ENCODE measurements around the gene TGM1. TPM values are rescaled to one million over a fixed set of nuclear protein-coding genes. Genes with fewer than 3 reads are reported as not detected.
A peak's percentile ranks its signal among the peaks of the same experiment; 100 is the strongest.

The TGM1 gene
- total RNA-seq, 1 donor from 2014 or later: 4.9 TPM

DNA sequence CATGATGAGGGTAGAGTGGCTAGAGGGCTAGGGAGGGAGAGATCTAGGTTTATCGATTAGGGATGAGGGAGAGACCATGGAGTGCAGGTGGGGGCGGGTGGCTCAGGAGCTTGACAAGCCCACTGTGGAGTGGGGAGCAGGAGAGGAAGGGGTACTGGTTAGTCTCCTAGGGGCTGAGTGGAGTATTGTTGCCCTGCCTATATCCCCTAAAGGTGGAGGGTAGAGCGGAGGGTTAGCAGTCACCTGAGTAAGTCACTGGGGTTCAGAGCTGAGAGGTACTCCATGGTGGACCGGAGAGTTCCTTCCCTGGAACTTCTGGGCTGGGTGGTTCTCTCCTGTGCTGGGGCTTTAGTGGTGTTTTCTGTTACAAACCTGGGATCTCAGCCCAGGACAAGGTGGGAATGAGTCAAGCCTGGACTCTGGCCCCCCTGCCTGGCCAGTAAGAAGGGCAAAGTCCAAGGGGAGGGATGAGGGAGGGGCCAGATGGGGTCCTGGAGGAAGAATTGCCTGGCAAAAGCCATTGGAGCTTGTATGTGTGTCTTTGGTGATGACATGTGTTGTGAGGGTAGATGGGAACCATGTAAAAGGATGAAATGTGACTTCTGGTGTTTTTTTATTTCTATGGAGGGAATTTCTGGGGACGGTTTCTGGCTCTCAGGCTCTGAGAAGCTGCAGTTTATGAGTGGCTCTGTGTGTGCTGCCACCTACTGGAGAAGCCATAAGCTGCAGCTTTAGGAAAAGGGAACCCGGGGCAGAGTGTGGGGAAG is 44.8 kb upstream of the TGM1 start, which contains the start of gene CIDEB:
TSS of gene CIDEB (minus strand) at position 403 of the 767 bp plus-strand sequence. CDS start at position 284, 119 bp downstream.
- Mint-ChIP-seq H3K4me3 (no peak within 1 kb of the TSS), H3K9me3 (no peaks in the 10 kb centered on the region), H3K4me1 (peaks cover 5% of the 10 kb centered on the region), H3K36me3 (peaks cover 16% of the 10 kb centered on the region), H3K27me3 (ENCODE audit: insufficient read depth, low read depth) (peaks cover 10% of the 10 kb centered on the region), H3K27ac (no peak within 1 kb of the TSS)
- Histone ChIP-seq H4K20me1 (ENCODE audit: low read depth) (no peaks in the 10 kb centered on the region), H3K27ac (no peak within 1 kb of the TSS), H3K79me2 (ENCODE audit: low read depth) (no peaks in the 10 kb centered on the region), H3K9me3 (ENCODE audit: low read depth) (no peaks in the 10 kb centered on the region), H3K36me3 (no peaks in the 10 kb centered on the region), H3K4me3 (no peak within 1 kb of the TSS), H2AFZ (replicated peaks) (no peak within 1 kb of the TSS), H3K4me1 (no peaks in the 10 kb centered on the region), H3K9ac (no peak within 1 kb of the TSS), H3F3A (ENCODE audit: low read depth) (no peaks in the 10 kb centered on the region), H3K27me3 (no peaks in the 10 kb centered on the region), H3K4me2 (no peak within 1 kb of the TSS)
- peak; percentile 66 for DNase-seq (ENCODE audit: low spot score)
- TF ChIP-seq EZH2 (IDR thresholded peaks at IDR 0.05): no peak
- TF ChIP-seq, protein P1, sequence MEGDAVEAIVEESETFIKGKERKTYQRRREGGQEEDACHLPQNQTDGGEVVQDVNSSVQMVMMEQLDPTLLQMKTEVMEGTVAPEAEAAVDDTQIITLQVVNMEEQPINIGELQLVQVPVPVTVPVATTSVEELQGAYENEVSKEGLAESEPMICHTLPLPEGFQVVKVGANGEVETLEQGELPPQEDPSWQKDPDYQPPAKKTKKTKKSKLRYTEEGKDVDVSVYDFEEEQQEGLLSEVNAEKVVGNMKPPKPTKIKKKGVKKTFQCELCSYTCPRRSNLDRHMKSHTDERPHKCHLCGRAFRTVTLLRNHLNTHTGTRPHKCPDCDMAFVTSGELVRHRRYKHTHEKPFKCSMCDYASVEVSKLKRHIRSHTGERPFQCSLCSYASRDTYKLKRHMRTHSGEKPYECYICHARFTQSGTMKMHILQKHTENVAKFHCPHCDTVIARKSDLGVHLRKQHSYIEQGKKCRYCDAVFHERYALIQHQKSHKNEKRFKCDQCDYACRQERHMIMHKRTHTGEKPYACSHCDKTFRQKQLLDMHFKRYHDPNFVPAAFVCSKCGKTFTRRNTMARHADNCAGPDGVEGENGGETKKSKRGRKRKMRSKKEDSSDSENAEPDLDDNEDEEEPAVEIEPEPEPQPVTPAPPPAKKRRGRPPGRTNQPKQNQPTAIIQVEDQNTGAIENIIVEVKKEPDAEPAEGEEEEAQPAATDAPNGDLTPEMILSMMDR (IDR thresholded peaks at IDR 0.05): peak; percentile 92

DNA sequence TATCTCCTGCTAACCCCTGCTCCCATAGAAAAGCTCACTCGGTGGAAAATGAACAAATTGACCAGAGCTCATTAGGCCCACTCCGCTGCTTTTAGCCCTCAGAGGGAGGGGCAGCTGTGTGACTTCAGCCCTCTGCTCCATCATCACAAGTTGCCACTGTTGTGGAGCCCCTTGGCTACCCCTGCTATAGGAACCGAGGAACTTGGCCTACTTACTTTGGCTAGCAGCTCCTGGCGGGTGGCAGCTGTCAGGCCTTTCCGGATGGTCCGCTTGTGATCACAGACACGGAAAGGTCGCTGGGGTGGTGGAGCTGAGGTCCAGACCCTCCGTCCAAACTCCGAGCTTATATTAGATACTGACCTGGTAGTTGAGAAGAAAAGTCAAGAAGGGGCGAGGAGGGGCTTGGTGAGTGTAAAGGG is 44.2 kb upstream of the TGM1 start:
- Mint-ChIP-seq H3K9me3 (no peaks in the 10 kb centered on the region), H3K4me3 (no peak overlapping the region)
- no peak overlapping the region for H3K4me3 ChIP-seq

DNA sequence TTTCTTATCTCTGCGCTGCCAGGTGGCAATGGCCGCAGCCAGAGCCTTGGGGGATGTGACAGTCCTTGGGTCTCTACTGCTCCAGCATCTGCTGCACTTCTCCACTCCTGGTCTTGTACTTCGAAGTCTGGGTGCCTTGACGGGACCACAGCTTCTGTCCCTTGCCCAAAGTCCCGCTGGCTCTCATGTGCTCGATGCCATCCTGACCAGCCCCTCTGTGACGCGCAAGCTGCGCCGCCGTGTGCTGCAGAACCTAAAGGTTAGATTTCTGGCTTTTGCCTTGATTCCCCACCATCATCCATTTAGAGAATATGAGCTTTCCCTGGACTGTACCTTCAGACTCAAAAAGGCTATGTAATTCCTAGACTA is 41.0 kb upstream of the TGM1 start:
- DNase-seq (ENCODE audit: low spot score): no peak
- Mint-ChIP-seq H3K27me3 (ENCODE audit: insufficient read depth, low read depth) (peaks cover 11% of the 10 kb centered on the region), H3K9me3 (no peaks in the 10 kb centered on the region), H3K4me1 (peaks cover 20% of the 10 kb centered on the region), H3K27ac (no peak overlapping the region), H3K36me3 (peaks cover 22% of the 10 kb centered on the region), H3K4me3 (no peak overlapping the region)
- H2AFZ ChIP-seq (replicated peaks): no peak overlapping the region
- H3K4me3 ChIP-seq: no peak overlapping the region
- peaks cover 4% of the 10 kb centered on the region for H3F3A ChIP-seq (ENCODE audit: low read depth)
- H3K9ac ChIP-seq: no peak overlapping the region
- H3K27ac ChIP-seq: no peak overlapping the region
- no peaks in the 10 kb centered on the region for H3K27me3 ChIP-seq
- H3K9me3 ChIP-seq (ENCODE audit: low read depth): no peaks in the 10 kb centered on the region
- no peaks in the 10 kb centered on the region for H4K20me1 ChIP-seq (ENCODE audit: low read depth)
- no peak overlapping the region for H3K4me2 ChIP-seq
- H3K4me1 ChIP-seq: peaks cover 11% of the 10 kb centered on the region
- peaks cover 17% of the 10 kb centered on the region for H3K79me2 ChIP-seq (ENCODE audit: low read depth)
- no peak for TF ChIP-seq EZH2 (IDR thresholded peaks at IDR 0.05)
- H3K36me3 ChIP-seq: no peaks in the 10 kb centered on the region

More for the DNA sequence above, 44.2 kb upstream of the TGM1 start:
- peaks cover 19% of the 10 kb centered on the region for H3K36me3 Mint-ChIP-seq
- Histone ChIP-seq H3K79me2 (ENCODE audit: low read depth) (no peaks in the 10 kb centered on the region), H3K27me3 (no peaks in the 10 kb centered on the region), H3K4me2 (no peak overlapping the region), H3K9me3 (ENCODE audit: low read depth) (no peaks in the 10 kb centered on the region), H3K9ac (no peak overlapping the region), H4K20me1 (ENCODE audit: low read depth) (no peaks in the 10 kb centered on the region), H3K27ac (no peak overlapping the region), H2AFZ (replicated peaks) (no peak overlapping the region), H3K4me1 (no peaks in the 10 kb centered on the region), H3K36me3 (no peaks in the 10 kb centered on the region), H3F3A (ENCODE audit: low read depth) (no peaks in the 10 kb centered on the region)
- DNase-seq (ENCODE audit: low spot score): no peak
- no peak for TF ChIP-seq EZH2 (IDR thresholded peaks at IDR 0.05)
- no peak for TF ChIP-seq EZH2phosphoT487 (IDR thresholded peaks at IDR 0.05)
- TF ChIP-seq, protein P1 (IDR thresholded peaks at IDR 0.05): no peak
- H3K27ac Mint-ChIP-seq: no peak overlapping the region
- H3K27me3 Mint-ChIP-seq (ENCODE audit: insufficient read depth, low read depth): peaks cover 10% of the 10 kb centered on the region
- peaks cover 5% of the 10 kb centered on the region for H3K4me1 Mint-ChIP-seq

Data from neural progenitor cell (in vitro differentiated cells).